ENCODE data around the gene CD93.

DNA sequence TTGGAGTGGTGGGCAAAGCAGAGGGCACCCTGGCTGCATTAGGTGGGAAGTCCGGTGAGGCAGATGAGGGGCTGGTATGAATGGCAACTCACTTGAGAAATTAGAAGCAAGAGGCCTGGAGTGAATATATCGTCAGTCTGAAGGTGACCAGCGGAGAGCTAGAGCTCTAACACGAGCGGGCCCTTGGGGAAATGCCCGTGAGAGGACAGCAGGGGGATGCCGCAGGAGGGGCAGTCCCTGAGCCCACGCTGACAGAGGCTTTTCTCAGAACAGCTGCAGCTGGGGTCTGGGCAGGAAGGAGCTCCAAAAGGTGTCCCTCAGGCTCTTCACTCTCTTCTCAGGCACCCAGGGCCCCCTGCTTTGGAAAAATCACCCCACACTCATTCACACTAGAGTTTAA is 32.0 kb upstream of the CD93 start:
- no peak for TF ChIP-seq POLR2A (IDR thresholded peaks at IDR 0.05; ENCODE audit: low read depth, low read length)
- TF ChIP-seq POLR2AphosphoS5 (IDR thresholded peaks at IDR 0.05; ENCODE audit: low read depth, low read length), result no peak
- no peak for TF ChIP-seq TAF1 (IDR thresholded peaks at IDR 0.05; ENCODE audit: low read depth, low read length)
- no peak for TF ChIP-seq SPI1 (IDR thresholded peaks at IDR 0.05; ENCODE audit: low read depth, low read length)
- no peak for TF ChIP-seq PAX5 (IDR thresholded peaks at IDR 0.05; ENCODE audit: insufficient read depth, low read length, severe bottlenecking)
- TF ChIP-seq POU2F2 (IDR thresholded peaks at IDR 0.05; ENCODE audit: low read depth, low read length), result no peak
